VCaP (cell line): ENCODE results near the gene ITGA7.

Experiments used
- H3K27ac ChIP-seq: fragments of 450-650 bp; 2 replicates; pipeline ENCODE4 v1.5.1; 2017
- CTCF ChIP-seq: fragments of 450-650 bp; conservative IDR thresholded peaks from 2 replicates; pipeline ENCODE4 v1.5.1; 2017; ENCODE audit warnings: mild to moderate bottlenecking, moderate library complexity

Gene ITGA7

DNA sequence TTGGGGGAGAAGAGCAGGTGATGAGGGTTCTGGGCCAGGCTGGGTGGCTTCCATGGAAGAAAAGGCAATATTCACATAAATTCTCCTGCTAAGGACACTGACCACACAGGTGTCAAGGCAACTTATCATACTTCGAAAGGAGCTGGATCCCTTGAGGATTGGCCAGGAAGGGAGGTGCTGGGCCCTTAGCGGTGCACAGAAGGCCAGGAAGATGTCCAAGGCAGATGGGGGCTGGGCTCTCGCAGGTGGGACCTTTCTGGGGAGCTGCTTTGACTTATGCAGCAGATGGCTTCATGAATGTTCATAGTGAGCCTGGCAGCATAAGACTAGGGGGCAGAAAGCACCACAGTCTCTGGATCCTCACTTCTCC, 17.2 kb upstream of the ITGA7 start:
- peak; percentile 35 for TF ChIP-seq CTCF
- H3K27ac ChIP-seq: no peak overlapping the region

- no peak overlapping the region for H3K27ac ChIP-seq
- TF ChIP-seq CTCF: peak; percentile 77
Measured at GRCh38 chr12:55724226-55724939, 16.7 kb upstream of the ITGA7 start.

- TF ChIP-seq CTCF: no peak
- H3K27ac ChIP-seq: no peak overlapping the region
Measured at GRCh38 chr12:55723516-55724225, 16.0 kb upstream of the ITGA7 start.

DNA sequence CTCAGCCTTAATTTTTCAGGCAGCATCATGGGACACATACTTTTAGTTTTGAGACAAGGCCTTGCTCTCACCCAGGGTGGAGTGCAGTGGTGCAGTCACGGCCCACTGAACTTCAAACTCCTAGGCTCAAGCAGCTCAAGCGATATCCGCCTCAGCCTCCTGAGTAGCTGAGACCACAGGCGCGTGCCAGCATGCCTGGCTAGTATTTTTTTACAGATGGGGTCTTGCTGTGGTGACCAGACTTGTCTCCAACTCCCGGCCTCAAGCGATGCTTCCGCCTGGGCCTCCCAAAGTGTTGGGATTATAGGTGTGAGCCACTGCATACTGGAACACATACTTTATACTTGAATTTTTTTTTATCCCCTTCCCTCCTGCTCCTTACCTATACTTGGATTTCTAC, 15.2 kb upstream of the ITGA7 start:
- no peak overlapping the region for H3K27ac ChIP-seq
- TF ChIP-seq CTCF: no peak

DNA sequence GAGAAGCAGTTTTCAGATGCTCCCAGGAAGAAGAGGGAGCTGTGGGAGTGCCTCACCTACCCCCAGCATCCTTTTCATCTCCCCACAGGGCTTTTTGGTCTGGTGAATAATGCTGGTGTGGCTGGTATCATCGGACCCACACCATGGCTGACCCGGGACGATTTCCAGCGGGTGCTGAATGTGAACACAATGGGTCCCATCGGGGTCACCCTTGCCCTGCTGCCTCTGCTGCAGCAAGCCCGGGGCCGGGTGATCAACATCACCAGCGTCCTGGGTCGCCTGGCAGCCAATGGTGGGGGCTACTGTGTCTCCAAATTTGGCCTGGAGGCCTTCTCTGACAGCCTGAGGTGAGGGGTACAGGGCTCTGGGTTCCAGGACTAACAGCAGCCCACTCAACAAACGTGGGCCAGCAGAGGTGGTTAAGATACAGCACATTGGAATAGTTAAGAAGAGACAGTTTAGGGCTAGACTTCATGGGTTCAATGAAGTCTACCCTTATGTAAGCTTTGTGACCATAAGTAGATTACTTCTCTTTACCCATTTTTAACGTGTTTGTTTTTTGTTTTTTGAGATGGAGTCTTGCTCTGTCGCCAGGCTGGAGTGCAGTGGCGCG, 14.0 kb upstream of the ITGA7 start:
- 0 out of 2 replicates have a peak overlapping the region, but pooled peaks have one; percentile 8 for H3K27ac ChIP-seq
- TF ChIP-seq CTCF: no peak

DNA sequence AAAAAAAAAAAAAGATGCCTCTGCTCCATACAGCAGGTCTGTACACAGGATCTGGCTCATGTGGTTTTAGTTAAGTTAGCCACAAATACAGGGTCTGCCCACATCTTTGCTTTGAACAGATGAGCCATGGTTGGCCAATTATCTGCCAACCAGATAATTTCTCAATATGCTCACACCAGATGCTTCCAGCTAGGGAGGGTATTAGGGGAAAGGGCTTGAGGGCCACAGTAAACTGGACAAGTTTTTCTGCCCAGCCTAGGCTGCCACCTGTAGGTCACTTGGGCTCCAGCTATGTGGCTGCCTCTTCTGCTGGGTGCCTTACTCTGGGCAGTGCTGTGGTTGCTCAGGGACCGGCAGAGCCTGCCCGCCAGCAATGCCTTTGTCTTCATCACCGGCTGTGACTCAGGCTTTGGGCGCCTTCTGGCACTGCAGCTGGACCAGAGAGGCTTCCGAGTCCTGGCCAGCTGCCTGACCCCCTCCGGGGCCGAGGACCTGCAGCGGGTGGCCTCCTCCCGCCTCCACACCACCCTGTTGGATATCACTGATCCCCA, 13.3 kb upstream of the ITGA7 start:
- H3K27ac ChIP-seq: 0 out of 2 replicates have a peak overlapping the region, but pooled peaks have one; percentile 8
- peak; percentile 79 for TF ChIP-seq CTCF

DNA sequence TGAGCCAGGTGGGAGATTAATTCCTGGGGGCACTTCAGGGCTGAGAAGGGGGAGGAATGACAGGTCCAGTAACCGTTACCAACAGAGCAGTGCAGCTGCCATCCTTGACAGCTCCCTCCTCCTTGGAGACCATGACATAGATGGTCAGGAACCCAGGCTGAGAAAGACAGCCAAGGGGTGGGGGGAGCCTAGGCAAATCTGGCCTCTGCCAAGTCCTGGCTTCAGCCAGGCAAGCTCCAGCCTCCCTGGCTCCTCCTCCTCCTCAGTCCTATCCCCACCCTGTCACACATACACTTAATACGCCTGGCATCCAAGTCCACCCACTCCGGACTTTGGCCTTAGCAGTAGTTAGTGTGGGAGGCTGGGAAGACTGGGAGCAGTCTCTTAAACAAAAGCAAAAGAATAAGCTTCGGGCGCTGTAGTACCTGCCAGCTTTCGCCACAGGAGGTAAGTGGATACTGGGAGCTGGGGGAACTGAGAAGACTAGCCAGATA, 12.4 kb upstream of the ITGA7 start, which contains the start of gene RDH5:
Gene RDH5, plus strand, starts transcription at position 323 of the 494 bp plus-strand sequence. CDS start 792 bp downstream, outside the sequence.
- H3K27ac ChIP-seq: 0 out of 2 replicates have a peak within 1 kb of the TSS, but pooled peaks have one; percentile 8
- TF ChIP-seq CTCF: no peak
